ENCODE results near the gene PKN3.
A peak's percentile ranks its signal among the peaks of the same experiment; 100 is the strongest.

GRCh38 chr9:128656416-128657343, 45.6 kb upstream of the PKN3 start, which contains the start of gene DYNC2I2:
- TF ChIP-seq JUND (CRISPR knock-in tag; IDR thresholded peaks at IDR 0.05) (no peak; the same call in 1 of the 2 replicates), XRCC5 (optimal IDR thresholded peaks at IDR 0.05; ENCODE audit: low read length) (peak; percentile 49), NFYB (CRISPR knock-in tag; IDR thresholded peaks at IDR 0.05) (peak; percentile 29; the same call in 1 of the 2 replicates), BRCA1 (CRISPR knock-in tag; IDR thresholded peaks at IDR 0.05) (peak; percentile 37; the same call in 1 of the 2 replicates)
- TF ChIP-seq, protein P1, sequence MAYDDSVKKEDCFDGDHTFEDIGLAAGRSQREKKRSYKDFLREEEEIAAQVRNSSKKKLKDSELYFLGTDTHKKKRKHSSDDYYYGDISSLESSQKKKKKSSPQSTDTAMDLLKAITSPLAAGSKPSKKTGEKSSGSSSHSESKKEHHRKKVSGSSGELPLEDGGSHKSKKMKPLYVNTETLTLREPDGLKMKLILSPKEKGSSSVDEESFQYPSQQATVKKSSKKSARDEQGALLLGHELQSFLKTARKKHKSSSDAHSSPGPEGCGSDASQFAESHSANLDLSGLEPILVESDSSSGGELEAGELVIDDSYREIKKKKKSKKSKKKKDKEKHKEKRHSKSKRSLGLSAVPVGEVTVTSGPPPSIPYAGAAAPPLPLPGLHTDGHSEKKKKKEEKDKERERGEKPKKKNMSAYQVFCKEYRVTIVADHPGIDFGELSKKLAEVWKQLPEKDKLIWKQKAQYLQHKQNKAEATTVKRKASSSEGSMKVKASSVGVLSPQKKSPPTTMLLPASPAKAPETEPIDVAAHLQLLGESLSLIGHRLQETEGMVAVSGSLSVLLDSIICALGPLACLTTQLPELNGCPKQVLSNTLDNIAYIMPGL (CRISPR knock-in tag; IDR thresholded peaks at IDR 0.05; ENCODE audit: borderline replicate concordance in 1 of 2, low read depth in 1 of 2) = peak; percentile 61 to 81
